Stomach (tissue), 9 donors: ENCODE results near the gene TBX5. TPM values are rescaled to one million over a fixed set of nuclear protein-coding genes. Genes with fewer than 3 reads are reported as not detected.

Experiments
- DNase-seq, 2 donors: peaks; one replicate each; pipeline versions ENCODE4 v3.0.0 to v3.0.0-alpha.2; 2013 to 2019
- H3K27ac ChIP-seq, 5 donors: fragments of 200-600 bp in 4 of 5; sonication (generic) in 4 of 5; one replicate each; pipeline ENCODE4 v1.5.1; 2013 to 2019; ENCODE audit warnings: mild to moderate bottlenecking in 1 of 5, moderate library complexity in 1 of 5
- H3K27me3 ChIP-seq, 3 donors: fragments of 200-600 bp; sonication (generic); one replicate each; pipeline ENCODE4 v1.5.1; 2017 to 2019; ENCODE audit warnings: mixed run types in 1 of 3
- H3K36me3 ChIP-seq, 4 donors: fragments of 200-600 bp; sonication (generic); 1 replicate in 3 of 4; 2 replicates in 1 of 4; pipeline ENCODE4 v1.5.1; 2016 to 2019
- H3K4me1 ChIP-seq, 4 donors: fragments of 200-600 bp; sonication (generic); one replicate each; pipeline ENCODE4 v1.5.1; 2016 to 2019
- H3K4me3 ChIP-seq, 4 donors: fragments of 200-600 bp; sonication (generic) in 3 of 4; one replicate each; pipeline ENCODE4 v1.5.1; 2016 to 2019; ENCODE audit warnings: mild to moderate bottlenecking in 1 of 4
- H3K9me3 ChIP-seq, 4 donors: fragments of 200-600 bp; sonication (generic); one replicate each; pipeline ENCODE4 v1.5.1; 2016 to 2019
- EP300 ChIP-seq: sonication (generic); formaldehyde crosslinking; IDR thresholded peaks from one replicate; pipeline ENCODE4 v1.6.1; 2017; ENCODE audit warnings: antibody characterized with exemption
- POLR2A ChIP-seq, 4 donors: fragments of 450-650 bp; IDR thresholded peaks; one replicate each; pipeline ENCODE4 v1.6.1; 2016; ENCODE audit warnings: antibody characterized with exemption in 4 of 4, control low read depth in 2 of 4, mild to moderate bottlenecking in 1 of 4, moderate library complexity in 1 of 4
- POLR2AphosphoS5 ChIP-seq, 3 donors: sonication (generic); formaldehyde crosslinking; IDR thresholded peaks; one replicate each; pipeline ENCODE4 v1.6.1; 2016; ENCODE audit warnings: antibody characterized with exemption in 3 of 3
- WGBS, 5 donors: extraction: QIAGEN DNeasy Blood & Tissue Kit in 3 of 5; methylation state at CpG; one replicate each; pipeline versions ENCODE4 v1.1.5 to v1.1.7; 2013 to 2018; 5-methylcytosine and 5-hydroxymethylcytosine counted together
- intact Hi-C: fragments of 100-400 bp; cut with DNase I; formaldehyde crosslinking; loops from one replicate; pipeline ENCODE4 v1.15.1; 2023; ENCODE audit warnings: low total_unique reads
- polyA plus RNA-seq, 3 donors: library from polyadenylated mRNA; stranded (reverse); fragments of 200-250 nt; gene quantifications; one replicate each; pipeline ENCODE4 v1.2.3, GENCODE V29; 2013
- total RNA-seq, 5 donors: library from RNA; depleted of rRNA; stranded (reverse); fragments of >200 nt; gene quantifications; one replicate each; pipeline versions ENCODE4 v1.1.0 to v1.2.3, GENCODE V29; 2014 to 2016
- TF ChIP-seq, protein P1 (sequence below), 7 experiments: fragments of 450-650 bp in 4 of 7; fragments of 200-600 bp in 3 of 7; sonication (generic) in 3 of 7; IDR thresholded peaks; one replicate each; pipeline ENCODE4 v1.5.1; 2016 to 2019; ENCODE audit warnings: antibody characterized with exemption in 7 of 7, control low read depth in 2 of 7, mild to moderate bottlenecking in 1 of 7
- donor health status: healthy with polysubstance abuse.
- donor health status: Bipolar disorder and iron deficiency.
- donor health status: healthy.

Gene TBX5
- total and polyA plus RNA-seq, 8 donors: 0.35 TPM; not detected in 7

DNA sequence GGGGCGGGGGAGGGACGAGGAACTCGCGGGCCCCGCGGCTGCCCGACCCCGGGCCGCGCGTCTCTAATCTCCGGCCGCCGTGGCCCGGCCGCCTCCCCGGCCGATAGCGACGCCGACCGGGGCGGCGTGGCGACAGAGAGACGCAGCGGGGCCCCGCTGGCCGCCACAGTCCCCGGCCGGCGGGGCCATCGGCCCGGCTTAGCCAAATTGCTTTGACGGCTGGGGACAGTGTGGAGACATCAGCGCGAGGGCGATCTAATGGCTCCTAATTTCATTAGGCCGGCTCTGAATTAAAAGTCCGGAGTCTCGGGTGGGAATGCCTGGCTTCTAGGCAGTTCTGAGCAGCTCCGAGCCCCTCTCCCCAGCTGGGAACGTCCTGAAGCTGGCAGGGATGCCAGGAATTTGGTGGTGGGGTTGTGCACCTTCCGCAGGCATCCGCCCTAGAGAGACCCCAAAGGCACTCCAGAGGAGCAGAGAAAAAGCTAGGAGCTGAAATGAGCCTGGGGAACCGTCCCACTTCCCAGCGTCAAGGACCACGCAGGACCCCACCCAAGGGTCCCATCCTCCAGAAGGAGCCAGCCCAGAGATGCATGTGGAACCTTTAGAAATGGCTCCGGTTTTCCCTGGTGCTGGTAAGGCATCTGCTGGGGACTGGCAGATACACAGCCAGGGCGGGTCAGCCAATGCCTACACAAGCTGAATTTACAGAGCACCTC is 9.6 kb downstream of the TBX5 start:
- no peak overlapping the region for H3K4me3 ChIP-seq
- no peaks in the 10 kb centered on the region for H3K9me3 ChIP-seq
- no peak for DNase-seq
- TF ChIP-seq EP300: no peak
- no peak for TF ChIP-seq POLR2A (IDR thresholded peaks at IDR 0.05)
- TF ChIP-seq, protein P1, sequence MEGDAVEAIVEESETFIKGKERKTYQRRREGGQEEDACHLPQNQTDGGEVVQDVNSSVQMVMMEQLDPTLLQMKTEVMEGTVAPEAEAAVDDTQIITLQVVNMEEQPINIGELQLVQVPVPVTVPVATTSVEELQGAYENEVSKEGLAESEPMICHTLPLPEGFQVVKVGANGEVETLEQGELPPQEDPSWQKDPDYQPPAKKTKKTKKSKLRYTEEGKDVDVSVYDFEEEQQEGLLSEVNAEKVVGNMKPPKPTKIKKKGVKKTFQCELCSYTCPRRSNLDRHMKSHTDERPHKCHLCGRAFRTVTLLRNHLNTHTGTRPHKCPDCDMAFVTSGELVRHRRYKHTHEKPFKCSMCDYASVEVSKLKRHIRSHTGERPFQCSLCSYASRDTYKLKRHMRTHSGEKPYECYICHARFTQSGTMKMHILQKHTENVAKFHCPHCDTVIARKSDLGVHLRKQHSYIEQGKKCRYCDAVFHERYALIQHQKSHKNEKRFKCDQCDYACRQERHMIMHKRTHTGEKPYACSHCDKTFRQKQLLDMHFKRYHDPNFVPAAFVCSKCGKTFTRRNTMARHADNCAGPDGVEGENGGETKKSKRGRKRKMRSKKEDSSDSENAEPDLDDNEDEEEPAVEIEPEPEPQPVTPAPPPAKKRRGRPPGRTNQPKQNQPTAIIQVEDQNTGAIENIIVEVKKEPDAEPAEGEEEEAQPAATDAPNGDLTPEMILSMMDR (IDR thresholded peaks at IDR 0.05): no peak
- TF ChIP-seq POLR2AphosphoS5 (IDR thresholded peaks at IDR 0.05): no peak
- no peak overlapping the region for H3K27ac ChIP-seq
- 4 to 7% (median 6%) methylated on average over 33 to 50 of the region's 50 CpGs for WGBS, 5 donors
- peaks cover 26 to 100% (median 89%) of the 10 kb centered on the region in 3 donors for H3K27me3 ChIP-seq
- intact Hi-C loops: no loop called here
- H3K36me3 ChIP-seq: no peaks in the 10 kb centered on the region
- peaks cover 0 to 20% (median 7%) of the 10 kb centered on the region in 4 donors for H3K4me1 ChIP-seq

DNA sequence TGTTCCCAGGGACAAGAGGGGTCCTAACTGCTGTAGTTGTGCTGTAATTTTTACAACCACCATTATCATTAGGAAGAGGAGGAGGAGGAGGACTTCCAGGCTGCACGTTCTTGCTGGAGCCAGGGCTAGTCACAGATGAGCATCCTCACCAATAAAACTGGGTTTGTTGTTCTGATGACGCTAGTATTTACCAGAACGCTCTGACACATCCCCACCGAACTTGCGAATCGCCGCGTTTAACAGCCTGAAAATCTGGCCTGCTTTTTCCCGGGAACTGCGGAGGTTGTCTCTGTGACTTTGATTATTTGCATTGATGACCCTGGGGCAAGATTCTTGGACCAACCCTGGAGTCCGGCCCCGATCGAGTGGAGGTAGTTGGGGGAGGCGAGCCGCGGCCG is 10.2 kb downstream of the TBX5 start:
- DNase-seq: no peak
- no peak for TF ChIP-seq EP300
- no peak for TF ChIP-seq POLR2A (IDR thresholded peaks at IDR 0.05)
- no peak for TF ChIP-seq POLR2AphosphoS5 (IDR thresholded peaks at IDR 0.05)
- TF ChIP-seq, protein P1 (IDR thresholded peaks at IDR 0.05): no peak
- 1 to 12% (median 6%) methylated on average over 10 to 17 of the region's 17 CpGs for WGBS, 5 donors
- intact Hi-C loops: no loop called here
- peaks cover 0 to 14% (median 7%) of the 10 kb centered on the region in 4 donors for H3K4me1 ChIP-seq
- peaks cover 26 to 100% (median 84%) of the 10 kb centered on the region in 3 donors for H3K27me3 ChIP-seq
- H3K27ac ChIP-seq: no peak overlapping the region
- no peak overlapping the region for H3K4me3 ChIP-seq
- H3K9me3 ChIP-seq: no peaks in the 10 kb centered on the region
- no peaks in the 10 kb centered on the region for H3K36me3 ChIP-seq

DNA sequence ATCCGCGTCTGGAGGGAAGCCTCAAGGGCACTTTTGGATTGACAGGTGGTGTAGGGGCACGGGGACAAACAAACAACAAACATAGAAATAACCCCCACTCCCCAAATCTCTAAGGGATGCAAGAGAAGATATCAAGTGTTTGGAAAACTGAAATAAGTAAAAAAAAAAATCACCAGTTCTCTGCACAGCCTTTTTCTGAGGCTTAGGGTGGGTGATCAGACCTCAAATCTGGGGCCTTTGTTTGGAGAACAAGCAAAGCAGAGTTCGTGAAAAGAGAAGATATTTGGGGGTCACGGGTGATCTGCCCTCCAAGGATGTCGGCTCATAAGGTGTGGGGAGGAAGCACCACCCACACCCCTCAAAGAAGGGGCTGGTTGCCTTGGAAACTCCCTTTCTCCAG is 10.7 kb downstream of the TBX5 start:
- Histone ChIP-seq H3K4me3 (no peak overlapping the region), H3K4me1 (peaks cover 0 to 9% (median 4%) of the 10 kb centered on the region in 4 donors), H3K27me3 (peaks cover 26 to 97% (median 78%) of the 10 kb centered on the region in 3 donors), H3K9me3 (no peaks in the 10 kb centered on the region), H3K27ac (no peak overlapping the region), H3K36me3 (no peaks in the 10 kb centered on the region)
- TF ChIP-seq EP300 (no peak), POLR2A (IDR thresholded peaks at IDR 0.05) (no peak), POLR2AphosphoS5 (IDR thresholded peaks at IDR 0.05) (no peak)
- TF ChIP-seq, protein P1 (IDR thresholded peaks at IDR 0.05): no peak
- 8 to 11% (median 8%) methylated on average over 6 of the region's 6 CpGs for WGBS, 5 donors
- intact Hi-C loops: no loop called here
- no peak for DNase-seq

DNA sequence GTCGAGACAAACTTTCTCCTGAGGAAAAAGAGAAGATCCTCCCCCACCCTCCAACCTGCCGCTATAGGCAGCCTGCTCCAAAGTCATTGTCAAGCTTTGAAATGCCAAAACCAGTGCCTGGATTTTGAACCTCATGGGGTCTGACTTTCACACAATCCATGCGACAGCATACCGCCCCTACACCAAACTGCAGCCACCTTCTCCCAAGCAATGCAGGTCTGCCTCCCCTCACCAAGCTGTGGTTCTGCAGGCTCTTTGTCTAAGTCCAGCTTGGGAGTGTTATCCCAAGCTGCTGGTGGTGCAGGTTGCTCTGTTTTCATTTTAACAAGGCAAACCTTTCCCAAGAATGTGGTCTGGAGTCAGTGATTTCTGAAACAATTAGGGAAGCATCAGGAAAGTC is 12.4 kb downstream of the TBX5 start:
- intact Hi-C loops: no loop called here
- no peak for DNase-seq
- 29 to 44% (median 34%) methylated on average over 4 of the region's 4 CpGs for WGBS, 5 donors
- peaks cover 0 to 8% (median 2%) of the 10 kb centered on the region in 4 donors for H3K4me1 ChIP-seq
- no peaks in the 10 kb centered on the region for H3K9me3 ChIP-seq
- H3K36me3 ChIP-seq: no peaks in the 10 kb centered on the region
- H3K27ac ChIP-seq: no peak overlapping the region
- TF ChIP-seq EP300 (no peak), POLR2AphosphoS5 (IDR thresholded peaks at IDR 0.05) (no peak), POLR2A (IDR thresholded peaks at IDR 0.05) (no peak)
- TF ChIP-seq, protein P1 (IDR thresholded peaks at IDR 0.05): no peak
- no peak overlapping the region for H3K4me3 ChIP-seq
- H3K27me3 ChIP-seq: peaks cover 17 to 87% (median 62%) of the 10 kb centered on the region in 3 donors
